GM18502 (cell line): ENCODE data around the gene WIZ.
A peak's percentile ranks its signal among the peaks of the same experiment; 100 is the strongest.
"Not testable (repeated sequence)": the region's sequence is repeated elsewhere in the genome, so short reads cannot be mapped to it uniquely, and the experiment has no call there.

Source experiments
- ATAC-seq: cut with Tn5 transposase; IDR thresholded peaks from one replicate; pipeline ENCODE4 v1.9.1; 2021; ENCODE audit warnings: mild to moderate bottlenecking; ENCODE audit not compliant: unreplicated experiment, poor library complexity

WIZ gene, protein sequence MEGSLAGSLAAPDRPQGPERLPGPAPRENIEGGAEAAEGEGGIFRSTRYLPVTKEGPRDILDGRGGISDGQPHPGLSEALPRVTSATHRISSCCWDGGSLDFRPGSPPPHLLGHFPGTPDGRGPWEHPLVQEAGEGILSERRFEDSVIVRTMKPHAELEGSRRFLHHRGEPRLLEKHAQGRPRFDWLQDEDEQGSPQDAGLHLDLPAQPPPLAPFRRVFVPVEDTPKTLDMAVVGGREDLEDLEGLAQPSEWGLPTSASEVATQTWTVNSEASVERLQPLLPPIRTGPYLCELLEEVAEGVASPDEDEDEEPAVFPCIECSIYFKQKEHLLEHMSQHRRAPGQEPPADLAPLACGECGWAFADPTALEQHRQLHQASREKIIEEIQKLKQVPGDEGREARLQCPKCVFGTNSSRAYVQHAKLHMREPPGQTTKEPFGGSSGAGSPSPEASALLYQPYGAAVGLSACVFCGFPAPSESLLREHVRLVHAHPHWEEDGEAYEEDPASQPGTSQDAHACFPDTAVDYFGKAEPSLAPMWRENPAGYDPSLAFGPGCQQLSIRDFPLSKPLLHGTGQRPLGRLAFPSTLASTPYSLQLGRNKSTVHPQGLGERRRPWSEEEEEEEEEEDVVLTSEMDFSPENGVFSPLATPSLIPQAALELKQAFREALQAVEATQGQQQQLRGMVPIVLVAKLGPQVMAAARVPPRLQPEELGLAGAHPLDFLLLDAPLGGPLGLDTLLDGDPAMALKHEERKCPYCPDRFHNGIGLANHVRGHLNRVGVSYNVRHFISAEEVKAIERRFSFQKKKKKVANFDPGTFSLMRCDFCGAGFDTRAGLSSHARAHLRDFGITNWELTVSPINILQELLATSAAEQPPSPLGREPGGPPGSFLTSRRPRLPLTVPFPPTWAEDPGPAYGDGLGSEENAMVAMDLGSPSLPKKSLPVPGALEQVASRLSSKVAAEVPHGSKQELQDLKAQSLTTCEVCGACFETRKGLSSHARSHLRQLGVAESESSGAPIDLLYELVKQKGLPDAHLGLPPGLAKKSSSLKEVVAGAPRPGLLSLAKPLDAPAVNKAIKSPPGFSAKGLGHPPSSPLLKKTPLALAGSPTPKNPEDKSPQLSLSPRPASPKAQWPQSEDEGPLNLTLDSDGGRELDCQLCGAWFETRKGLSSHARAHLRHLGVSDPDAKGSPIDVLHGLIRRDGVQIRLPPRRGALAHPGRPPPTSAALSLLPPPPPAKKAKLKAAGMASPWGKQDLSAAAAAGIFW (N-terminal part only)

GRCh38 chr19:15449620-15450527 lies at the start of gene WIZ:
TSS of gene WIZ (minus strand) at chr19:15449956. CDS start at chr19:15448307, 1,649 bp downstream.
- ATAC-seq: peak; percentile 49

DNA sequence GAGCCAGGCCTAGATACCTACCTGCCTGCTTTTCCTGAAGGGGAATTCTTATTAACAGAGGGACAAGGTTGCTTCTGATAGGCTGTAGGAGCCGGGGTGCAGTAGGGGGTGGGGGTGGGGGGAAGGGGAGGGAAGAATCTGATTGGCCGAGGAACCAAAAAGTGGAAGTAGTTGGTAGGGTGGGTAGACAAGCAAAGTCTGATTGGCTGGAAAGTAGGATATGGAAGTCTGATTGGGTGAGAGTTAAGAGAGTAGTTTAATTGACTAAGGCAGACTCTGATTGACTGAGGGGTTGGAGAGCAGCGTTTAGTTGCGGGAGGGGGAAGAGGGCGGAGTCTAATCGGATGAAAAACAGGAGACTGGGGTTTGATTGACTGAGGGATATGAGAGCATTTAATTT lies 49.2 kb upstream of the WIZ start:
- no peak for ATAC-seq

DNA sequence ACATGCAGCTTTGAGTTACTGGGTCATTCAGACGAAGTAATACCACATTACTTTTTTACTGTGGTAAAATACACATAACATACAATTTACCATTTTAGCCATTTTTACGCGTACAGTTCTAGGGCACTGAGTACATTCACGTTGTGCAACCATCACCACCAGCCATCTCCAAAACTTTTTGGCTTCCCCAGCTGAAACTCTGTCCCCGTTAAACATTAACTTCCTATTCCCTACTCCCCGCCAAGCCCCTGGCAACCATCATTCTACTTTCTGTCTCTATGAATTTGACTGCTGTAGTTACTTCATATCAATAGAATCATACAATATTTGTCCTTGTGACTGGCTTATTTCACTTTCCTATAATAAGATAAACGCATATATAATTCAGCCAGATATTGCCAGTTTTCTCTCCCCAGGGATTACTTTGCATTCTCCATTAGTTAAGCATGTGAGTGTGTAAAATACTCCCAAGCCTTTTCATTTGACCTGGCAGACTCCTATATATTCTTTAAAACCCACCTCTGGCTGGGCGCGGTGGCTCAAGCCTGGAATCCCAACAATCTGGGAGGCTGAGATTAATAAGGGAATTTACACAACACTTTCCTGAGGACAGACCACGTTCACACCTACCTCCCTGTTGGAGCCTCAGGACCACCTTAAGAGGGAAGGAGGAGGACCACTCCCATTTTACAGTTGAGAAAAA lies 48.6 kb upstream of the WIZ start:
- ATAC-seq: no peak

DNA sequence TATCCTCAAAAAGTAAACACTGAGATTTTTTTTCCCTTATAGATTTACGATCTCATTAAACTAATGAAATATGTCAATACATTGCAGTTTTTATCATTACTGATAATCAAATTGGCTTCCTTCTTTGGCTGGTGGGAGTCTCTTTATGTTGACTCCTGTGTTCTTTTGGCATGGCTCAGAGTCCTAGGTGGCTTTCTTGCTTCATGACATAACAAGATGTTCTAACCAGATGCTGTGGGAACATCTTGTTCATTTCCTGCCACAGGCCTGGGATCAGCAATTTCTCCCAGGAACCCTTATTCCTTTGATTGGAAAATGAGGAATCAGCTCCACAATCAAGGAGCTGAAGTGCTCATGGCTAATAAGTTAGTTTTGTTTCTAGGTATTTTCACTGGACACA lies 45.4 kb upstream of the WIZ start:
- ATAC-seq: no peak

- no peak for ATAC-seq
Measured at GRCh38 chr19:15488489-15489226, 38.9 kb upstream of the WIZ start.

- ATAC-seq: no peak
Measured at GRCh38 chr19:15487038-15487437, 37.3 kb upstream of the WIZ start.

DNA sequence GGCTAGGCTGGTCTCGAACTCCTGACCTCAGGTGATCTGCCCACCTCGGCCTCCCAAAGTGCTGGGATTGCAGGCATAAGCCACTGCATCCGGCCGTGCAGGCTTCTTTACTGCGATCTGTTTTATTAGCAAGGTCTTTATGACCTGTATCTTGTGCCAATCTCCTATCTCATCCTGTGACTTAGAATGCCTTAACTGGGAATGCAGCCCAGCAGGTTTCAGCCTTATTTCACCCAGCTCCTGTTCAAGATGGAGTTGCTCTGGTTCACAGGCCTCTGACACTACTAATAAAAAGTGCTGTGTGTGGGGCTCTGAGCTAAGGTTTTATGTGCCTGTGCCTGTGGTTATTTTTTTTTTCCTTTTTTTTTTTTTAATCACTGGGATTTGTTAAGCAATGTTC lies 36.0 kb upstream of the WIZ start:
- not testable (repeated sequence) for ATAC-seq

GRCh38 chr19:15480996-15481395 lies 31.2 kb upstream of the WIZ start:
- not testable (repeated sequence) for ATAC-seq

DNA sequence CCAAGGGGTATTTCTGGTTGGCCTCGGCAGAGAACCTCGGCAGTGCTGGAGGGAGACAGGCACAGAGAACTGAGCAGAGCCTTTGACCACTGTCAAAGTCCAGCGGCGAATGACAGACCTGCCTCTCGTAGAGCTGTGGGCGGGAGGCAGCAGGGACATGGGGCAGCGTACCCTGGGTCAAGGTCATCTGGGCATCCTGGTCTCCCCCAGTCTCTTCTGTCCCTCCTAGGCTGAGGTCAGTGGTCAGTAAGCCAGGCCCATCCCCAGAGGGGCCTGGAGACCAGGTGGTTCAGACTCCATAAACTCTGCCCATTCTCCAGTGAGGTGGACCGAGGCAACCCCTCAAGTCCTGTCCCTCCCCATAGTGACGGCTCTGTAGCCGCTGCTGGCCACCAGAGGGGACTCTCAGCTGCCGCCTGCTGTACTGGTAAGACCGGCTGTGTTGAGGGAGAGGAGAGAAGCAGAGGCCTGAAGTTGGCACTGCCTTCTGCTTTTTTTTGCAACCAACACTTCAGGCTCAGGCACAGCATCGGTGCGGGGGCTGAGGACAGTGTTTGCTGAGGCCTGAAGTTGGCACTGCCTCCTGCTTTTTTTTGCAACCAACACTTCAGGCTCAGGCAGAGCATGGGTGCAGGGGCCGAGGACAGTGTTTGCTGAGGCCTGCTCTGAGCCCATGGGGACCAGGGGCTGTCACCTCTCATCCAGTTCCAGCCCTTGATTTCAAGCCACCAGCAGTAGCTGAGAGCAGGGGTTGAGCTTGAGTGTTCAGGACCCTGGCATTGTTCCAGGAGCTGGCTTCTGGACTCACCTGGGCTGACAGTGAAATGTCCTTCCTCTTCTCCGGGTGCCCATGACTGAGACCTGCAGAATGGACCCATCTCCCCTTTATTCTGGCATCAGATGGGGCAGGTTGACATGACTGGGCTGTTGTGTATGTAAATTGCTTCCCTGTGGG lies 29.9 kb upstream of the WIZ start, which contains the start of gene PGLYRP2:
Gene PGLYRP2 (minus strand): TSS at position 111 of the 955 bp plus-strand sequence. CDS start 130 bp downstream, outside the sequence.
- ATAC-seq: no peak

DNA sequence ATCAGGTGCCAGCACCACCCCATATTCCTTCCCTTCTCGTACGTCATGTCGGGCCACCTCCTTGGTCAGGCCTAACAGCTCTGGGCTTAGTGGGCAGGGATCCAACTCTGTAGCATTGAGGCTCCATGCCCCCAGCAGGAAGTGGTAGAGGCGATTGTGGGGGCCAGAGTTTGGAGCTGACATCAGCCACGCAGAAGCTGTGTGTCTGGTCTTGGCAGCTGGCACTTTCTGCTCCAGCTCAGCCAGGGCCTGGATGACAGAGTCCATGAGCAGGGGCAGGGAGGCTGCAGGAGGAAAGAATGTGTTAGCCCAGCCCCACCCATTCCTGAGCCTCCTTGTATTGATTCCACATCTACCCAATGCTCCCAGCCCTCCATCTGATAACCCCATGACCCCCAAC lies 26.6 kb upstream of the WIZ start:
- no peak for ATAC-seq

- no peak for ATAC-seq
Measured at GRCh38 chr19:15475611-15476010, 25.9 kb upstream of the WIZ start.

DNA sequence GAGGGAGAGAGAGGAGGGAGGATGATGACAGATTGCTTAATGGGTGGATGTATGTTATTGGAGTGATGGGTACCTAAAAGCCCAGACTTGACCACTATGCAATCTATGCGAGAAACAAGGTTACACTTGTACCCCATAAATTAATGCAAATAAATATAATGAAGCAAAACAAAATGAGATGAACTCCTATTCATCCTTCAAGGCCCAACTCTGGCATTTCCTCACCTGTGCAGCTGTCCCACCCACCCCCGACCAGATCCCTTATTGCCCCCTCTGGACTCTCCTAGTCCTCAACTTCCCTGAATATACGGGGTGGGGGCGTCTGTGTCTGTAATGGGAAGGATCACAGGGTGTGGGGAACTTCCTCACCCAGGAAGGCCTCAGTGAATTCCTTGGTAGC lies 25.4 kb upstream of the WIZ start:
- ATAC-seq: no peak

- ATAC-seq: not testable (repeated sequence)
Measured at GRCh38 chr19:15473821-15474220, 24.1 kb upstream of the WIZ start.

DNA sequence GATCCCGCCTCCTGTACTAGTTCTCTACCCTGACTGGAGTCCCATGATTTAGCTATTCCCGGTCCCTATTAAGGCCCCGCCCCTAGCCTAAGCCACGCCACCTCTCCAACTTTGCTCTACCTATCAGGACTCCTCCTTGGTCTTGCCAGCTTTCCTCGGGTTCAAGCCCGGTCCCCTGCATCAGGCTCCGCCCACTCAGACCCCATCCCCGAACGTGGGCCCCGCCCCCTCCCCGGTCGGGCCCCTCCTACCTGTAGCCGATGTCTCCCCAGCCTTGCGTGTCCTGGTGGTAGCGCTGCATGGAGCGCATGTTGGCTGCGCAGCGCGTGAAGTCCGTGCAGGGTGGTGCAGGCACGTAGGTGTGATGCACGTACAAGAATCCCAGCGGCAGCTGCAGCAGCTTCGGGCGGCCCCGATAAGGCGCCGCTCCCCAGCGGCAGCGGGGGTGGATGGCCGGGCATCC lies 21.9 kb upstream of the WIZ start:
- ATAC-seq: no peak

GRCh38 chr19:15469513-15470297 lies 19.9 kb upstream of the WIZ start:
- no peak for ATAC-seq
